Calu3 (cell line): ENCODE results near the gene TECPR2. TPM values are rescaled to one million over a fixed set of nuclear protein-coding genes. Genes with fewer than 3 reads are reported as not detected.

Experiments used
- BruUV-seq: library from RNA; stranded (reverse); fragments of 400-500 nt; replicated peaks from 2 replicates; lab custom pipeline; 2021; lab: Mats Ljungman, UMichigan
- CTCF ChIA-PET: fragments of 300-600 bp; sonication (Branson Sonifier 250); formaldehyde crosslinking; loops from one replicate; lab custom pipeline; 2022; ENCODE audit warnings: antibody characterized with exemption; lab: Charles Lee
- DNase-seq: peaks from one replicate; pipeline ENCODE4 v3.0.0; 2022
- H3K27ac Mint-ChIP-seq: one replicate; pipeline ENCODE4 v1.8.0; 2022; ENCODE audit warnings: mixed read lengths; ENCODE audit not compliant: unreplicated experiment
- H3K27me3 Mint-ChIP-seq: one replicate; pipeline ENCODE4 v1.8.0; 2022; ENCODE audit warnings: mixed read lengths; ENCODE audit not compliant: unreplicated experiment
- H3K36me3 Mint-ChIP-seq: one replicate; pipeline ENCODE4 v1.8.0; 2022; ENCODE audit warnings: mild to moderate bottlenecking, moderate library complexity, mixed read lengths; ENCODE audit not compliant: insufficient read depth, unreplicated experiment
- H3K4me1 Mint-ChIP-seq: one replicate; pipeline ENCODE4 v1.8.0; 2022; ENCODE audit warnings: mild to moderate bottlenecking, low read depth, mixed read lengths; ENCODE audit not compliant: unreplicated experiment
- H3K4me3 Mint-ChIP-seq: one replicate; pipeline ENCODE4 v1.8.0; 2022; ENCODE audit warnings: mild to moderate bottlenecking, low read depth, moderate library complexity, mixed read lengths; ENCODE audit not compliant: unreplicated experiment
- H3K9me3 Mint-ChIP-seq: one replicate; pipeline ENCODE4 v1.8.0; 2022; ENCODE audit warnings: low read depth, mixed read lengths; ENCODE audit not compliant: unreplicated experiment
- intact Hi-C: fragments of 100-400 bp; cut with micrococcal nuclease; formaldehyde crosslinking; loops from one replicate; pipeline ENCODE4 v1.10.0; 2022; ENCODE audit not compliant: unreplicated experiment
- total RNA-seq: library from RNA; stranded (reverse); gene quantifications from 2 replicates; pipeline ENCODE4 v1.2.3, GENCODE V29; 2022
- TF ChIP-seq, protein P1 (sequence below): fragments of 200-600 bp; IDR thresholded peaks from one replicate; pipeline ENCODE4 v1.8.0; 2022; ENCODE audit warnings: antibody characterized with exemption; ENCODE audit not compliant: unreplicated experiment

TECPR2 gene
- total RNA-seq, 1 experiment from 2014 or later, result 21.7 TPM

DNA sequence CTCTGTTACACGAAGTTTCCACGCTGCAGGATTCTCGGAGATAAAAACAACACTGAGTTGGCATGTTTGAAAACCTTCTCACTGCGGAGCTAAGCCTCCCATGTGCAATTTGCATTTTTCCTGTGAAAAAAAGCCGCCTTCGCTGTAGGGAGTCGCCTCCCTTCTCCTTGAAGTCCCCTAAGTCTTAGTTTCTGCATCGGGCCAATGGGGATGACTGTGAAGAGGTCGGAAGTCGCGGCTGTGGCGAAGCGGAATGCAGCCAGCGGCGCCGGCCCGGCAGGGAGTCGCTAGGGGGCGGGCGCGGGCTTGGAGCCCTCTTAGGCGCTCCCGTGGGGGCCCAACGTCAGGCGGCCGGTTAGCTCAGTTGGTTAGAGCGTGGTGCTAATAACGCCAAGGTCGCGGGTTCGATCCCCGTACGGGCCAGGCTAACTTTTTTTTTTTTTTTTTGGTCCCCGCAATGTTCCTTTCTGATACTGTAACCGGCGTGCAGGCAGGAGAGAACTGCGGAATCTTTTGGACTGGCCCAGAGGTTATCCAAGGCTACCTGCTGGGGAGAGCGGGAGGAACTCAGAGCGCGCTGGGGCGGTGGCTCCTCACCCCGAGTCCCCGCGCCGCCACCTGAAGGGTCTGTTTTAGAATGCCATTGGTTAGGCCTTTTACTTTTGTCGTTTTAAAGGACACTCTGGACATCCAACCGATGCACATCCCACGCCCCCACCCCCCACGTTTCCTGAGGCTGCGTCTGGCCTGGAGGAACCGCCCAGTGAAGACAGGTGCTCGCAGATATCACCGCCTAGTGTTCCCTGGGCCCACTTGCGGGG lies 45.8 kb upstream of the TECPR2 start:
- CTCF ChIA-PET, result interaction anchor here (0.6 to 1.9 kb wide), 12 partner anchors 8 to 1918 kb away, joined by 3 to 9 read pairs (median 4); partner anchors contain the start of gene MOK
- peaks cover 49% of the 10 kb centered on the region for H3K4me1 Mint-ChIP-seq
- peak; percentile 95 for DNase-seq

DNA sequence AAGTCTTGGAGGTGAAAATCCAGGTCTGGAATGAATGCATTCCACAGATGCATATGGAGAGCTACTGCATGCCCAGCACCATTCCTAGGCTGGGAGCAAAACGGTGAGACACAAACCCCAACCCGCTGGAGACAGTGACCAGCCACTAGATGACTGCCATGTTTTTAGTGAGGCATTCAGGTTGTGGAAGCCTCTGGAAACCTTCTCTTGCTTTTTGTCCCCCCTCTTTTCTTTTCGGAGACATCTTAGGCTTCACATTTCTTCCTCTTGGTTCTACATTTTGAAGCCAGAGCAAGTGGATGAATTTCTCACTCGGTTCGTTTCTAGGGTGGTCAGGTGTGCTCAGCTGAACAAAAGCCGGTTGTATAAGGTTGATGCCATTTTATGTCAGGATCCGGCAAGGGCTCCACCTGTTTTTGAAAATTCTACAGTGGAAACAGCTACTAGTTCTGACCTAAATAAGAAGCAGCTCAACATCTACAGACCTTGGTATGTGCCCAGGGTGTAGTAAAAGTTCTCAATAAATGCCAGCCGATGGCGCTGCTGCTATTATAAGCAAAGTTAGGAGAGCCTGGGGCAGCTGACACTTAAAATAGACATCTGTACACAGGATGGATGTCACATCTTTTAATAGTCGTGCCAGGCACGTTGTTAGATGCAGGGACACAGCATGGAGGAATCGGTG lies 45.0 kb upstream of the TECPR2 start:
- H3K9me3 Mint-ChIP-seq, result no peaks in the 10 kb centered on the region
- no peak for DNase-seq
- peak overlapping the region; percentile 98 for H3K27ac Mint-ChIP-seq
- peak overlapping the region; percentile 74 for H3K4me3 Mint-ChIP-seq
- CTCF ChIA-PET, result interaction anchor here (1.0 to 1.9 kb wide), 6 partner anchors 9 to 477 kb away, joined by 4 to 9 read pairs (median 4); partner anchors contain the start of gene MOK
- intact Hi-C loops, result loop anchor here (5.0 kb wide), 1 partner anchor 40 kb away; no protein-coding TSS in a partner anchor
- no peaks in the 10 kb centered on the region for H3K27me3 Mint-ChIP-seq
- no TSS peak for BruUV-seq
- TF ChIP-seq, protein P1, sequence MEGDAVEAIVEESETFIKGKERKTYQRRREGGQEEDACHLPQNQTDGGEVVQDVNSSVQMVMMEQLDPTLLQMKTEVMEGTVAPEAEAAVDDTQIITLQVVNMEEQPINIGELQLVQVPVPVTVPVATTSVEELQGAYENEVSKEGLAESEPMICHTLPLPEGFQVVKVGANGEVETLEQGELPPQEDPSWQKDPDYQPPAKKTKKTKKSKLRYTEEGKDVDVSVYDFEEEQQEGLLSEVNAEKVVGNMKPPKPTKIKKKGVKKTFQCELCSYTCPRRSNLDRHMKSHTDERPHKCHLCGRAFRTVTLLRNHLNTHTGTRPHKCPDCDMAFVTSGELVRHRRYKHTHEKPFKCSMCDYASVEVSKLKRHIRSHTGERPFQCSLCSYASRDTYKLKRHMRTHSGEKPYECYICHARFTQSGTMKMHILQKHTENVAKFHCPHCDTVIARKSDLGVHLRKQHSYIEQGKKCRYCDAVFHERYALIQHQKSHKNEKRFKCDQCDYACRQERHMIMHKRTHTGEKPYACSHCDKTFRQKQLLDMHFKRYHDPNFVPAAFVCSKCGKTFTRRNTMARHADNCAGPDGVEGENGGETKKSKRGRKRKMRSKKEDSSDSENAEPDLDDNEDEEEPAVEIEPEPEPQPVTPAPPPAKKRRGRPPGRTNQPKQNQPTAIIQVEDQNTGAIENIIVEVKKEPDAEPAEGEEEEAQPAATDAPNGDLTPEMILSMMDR, result no peak
- H3K36me3 Mint-ChIP-seq, result peaks cover 49% of the 10 kb centered on the region
- H3K4me1 Mint-ChIP-seq, result peaks cover 49% of the 10 kb centered on the region

More for the DNA sequence above, 45.8 kb upstream of the TECPR2 start:
- Mint-ChIP-seq H3K36me3 (peaks cover 49% of the 10 kb centered on the region), H3K27me3 (no peaks in the 10 kb centered on the region), H3K4me3 (peak overlapping the region; percentile 74), H3K27ac (peak overlapping the region; percentile 98), H3K9me3 (no peaks in the 10 kb centered on the region)
- TF ChIP-seq, protein P1, result peak; percentile 51
- intact Hi-C loops, result loop anchor here (5.0 kb wide), 1 partner anchor 40 kb away; no protein-coding TSS in a partner anchor
- BruUV-seq, result no TSS peak

DNA sequence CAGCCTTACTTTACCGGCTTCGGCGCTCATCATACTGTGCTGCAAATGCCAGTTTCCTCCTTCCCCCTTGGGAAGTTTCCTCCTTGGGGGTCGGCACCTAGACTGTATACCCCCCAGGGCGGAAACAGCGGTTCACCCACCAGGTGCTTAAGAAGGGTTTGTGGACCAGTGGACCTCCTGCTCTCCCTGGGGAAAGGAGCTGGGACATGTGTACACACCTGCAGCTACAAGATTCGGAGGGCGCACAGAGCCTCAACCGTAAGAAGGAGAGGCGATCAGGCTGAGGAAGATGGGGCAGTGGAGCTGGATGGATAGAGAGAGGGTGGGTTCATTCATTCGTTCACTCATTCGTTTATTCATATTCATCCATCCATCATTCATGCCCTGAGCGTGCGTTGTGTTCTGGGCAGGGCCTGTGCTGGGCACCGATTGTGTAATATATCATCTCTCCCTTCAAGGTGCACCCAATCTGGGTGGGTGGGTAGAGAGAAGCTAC lies 43.9 kb upstream of the TECPR2 start:
- H3K9me3 Mint-ChIP-seq, result no peaks in the 10 kb centered on the region
- TF ChIP-seq, protein P1, result no peak
- peaks cover 46% of the 10 kb centered on the region for H3K4me1 Mint-ChIP-seq
- no peak for DNase-seq
- no peaks in the 10 kb centered on the region for H3K27me3 Mint-ChIP-seq
- H3K27ac Mint-ChIP-seq, result peak overlapping the region; percentile 83
- H3K36me3 Mint-ChIP-seq, result peaks cover 48% of the 10 kb centered on the region
- BruUV-seq, result no TSS peak
- CTCF ChIA-PET, result interaction anchor here (0.8 kb wide), 1 partner anchor 200 kb away, joined by 5 read pairs; no protein-coding TSS in a partner anchor
- intact Hi-C loops, result loop anchor here (5.0 kb wide), 1 partner anchor 42 kb away; no protein-coding TSS in a partner anchor
- H3K4me3 Mint-ChIP-seq, result peak overlapping the region; percentile 74

DNA sequence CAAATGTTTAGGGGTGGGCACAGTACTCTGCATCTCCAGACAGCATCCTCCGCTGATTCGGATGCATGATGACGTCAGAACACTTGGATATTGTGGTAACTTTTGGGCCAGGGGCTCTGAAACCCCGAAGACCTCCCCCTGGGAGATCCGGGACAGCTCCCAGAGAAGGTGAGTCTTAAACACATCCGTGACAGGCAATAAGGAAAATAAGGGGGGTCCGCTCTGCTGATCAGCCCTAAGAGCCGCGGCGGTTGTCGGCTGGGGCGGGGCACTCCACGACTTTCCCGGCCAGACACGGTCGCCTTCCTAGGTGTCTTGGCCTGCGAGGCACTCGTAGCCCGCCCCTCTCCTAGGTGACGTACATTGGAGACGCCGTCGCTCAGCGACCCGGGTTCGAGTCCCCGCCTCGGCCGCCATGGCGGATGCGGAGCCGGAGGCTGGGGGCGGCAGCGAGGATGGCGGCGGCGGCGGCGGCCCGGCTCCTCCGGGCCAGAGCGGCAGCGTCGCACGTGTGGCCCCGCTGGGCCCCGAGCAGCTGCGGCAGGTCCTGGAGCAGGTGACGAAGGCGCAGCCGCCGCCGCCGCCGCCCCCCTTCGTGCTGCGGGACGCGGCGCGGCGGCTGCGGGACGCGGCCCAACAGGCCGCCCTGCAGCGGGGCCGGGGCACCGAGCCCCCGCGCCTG lies 43.2 kb upstream of the TECPR2 start, which contains the start of gene ZNF839:
ZNF839 (plus strand) TSS at position 396 of the 682 bp plus-strand sequence; CDS start at position 416, 20 bp downstream.
- no TSS peak for BruUV-seq
- Mint-ChIP-seq H3K4me1 (peaks cover 40% of the 10 kb centered on the region), H3K27ac (peak within 1 kb of the TSS; percentile 83), H3K36me3 (peaks cover 41% of the 10 kb centered on the region), H3K4me3 (peak within 1 kb of the TSS; percentile 74), H3K9me3 (no peaks in the 10 kb centered on the region), H3K27me3 (no peaks in the 10 kb centered on the region)
- CTCF ChIA-PET, result interaction anchor here (0.8 kb wide), 1 partner anchor 201 kb away, joined by 5 read pairs; no protein-coding TSS in a partner anchor
- intact Hi-C loops, result loop anchor here (5.0 kb wide), 1 partner anchor 42 kb away; no protein-coding TSS in a partner anchor
- peak; percentile 95 for DNase-seq
- TF ChIP-seq, protein P1, result no peak
